K562 (cell line): ENCODE data around the gene DNMBP. TPM values are rescaled to one million over a fixed set of nuclear protein-coding genes. Genes with fewer than 3 reads are reported as not detected.

Experiments
- ATAC-seq: fragments of 200-7000 bp; cut with Tn5 transposase; 3 replicates; pipeline ENCODE4 v1.9.1; 2020; ENCODE audit warnings: moderate library complexity
- BruUV-seq: library from RNA; stranded (reverse); fragments of 400-500 nt; replicated peaks from 2 replicates; lab custom pipeline; 2021; lab: Mats Ljungman, UMichigan
- CTCF ChIA-PET: fragments of 300-600 bp; formaldehyde crosslinking; extraction: SDS; loops from one replicate; lab custom pipeline; 2021; ENCODE audit warnings: low intra/inter-chr PET ratio; lab: Yijun Ruan, JAX
- POLR2A ChIA-PET: fragments of 300-600, 350-650 bp; sonication (Branson Sonifier 250); formaldehyde crosslinking; extraction: SDS; loops from one replicate; lab custom pipeline; 2021; ENCODE audit warnings: antibody characterized with exemption, inconsistent platforms; lab: Yijun Ruan, JAX
- DNase-seq, 4 experiments: peaks; one replicate each; pipeline versions ENCODE4 v3.0.0 to v3.0.0-alpha.2; 2011 to 2018; ENCODE audit warnings: low spot score in 3 of 4, mixed read lengths in 3 of 4; ENCODE audit errors: extremely low read depth in 1 of 4
- FAIRE-seq: peaks from 2 replicates; lab custom pipeline; 2011; peaks lifted over from hg19 to GRCh38; lab: Jason Lieb, UNC
- H2AFZ ChIP-seq: 2 replicates; pipeline ENCODE4 v1.6.0; 2011; ENCODE audit warnings: low read depth, low read length, control low read depth, inconsistent platforms
- H3K27ac ChIP-seq: fragments of 200-600 bp; 3 replicates; pipeline ENCODE4 v1.8.0; 2011; ENCODE audit warnings: low read depth, mild to moderate bottlenecking, control low read depth, inconsistent platforms, low read length, moderate library complexity, mixed read lengths; ENCODE audit errors: extremely low read depth
- H3K27me3 ChIP-seq, 2 experiments: fragments of 300-600 bp in 1 of 2; 2 replicates in 1 of 2; 3 replicates in 1 of 2; pipeline versions ENCODE4 v1.6.0 to v1.8.0; 2011; ENCODE audit warnings: inconsistent platforms in 2 of 2, low read length in 2 of 2, mild to moderate bottlenecking in 1 of 2, mixed read lengths in 1 of 2, moderate library complexity in 1 of 2; ENCODE audit not compliant: control insufficient read depth in 2 of 2, insufficient read depth in 2 of 2
- H3K36me3 ChIP-seq: fragments of 300-600 bp; 3 replicates; pipeline ENCODE4 v1.8.0; 2011; ENCODE audit warnings: mild to moderate bottlenecking, low read length, inconsistent platforms; ENCODE audit not compliant: control insufficient read depth, insufficient read depth
- H3K4me1 ChIP-seq, 2 experiments: fragments of 200-600 bp in 1 of 2; replicated peaks in 1 of 2; 2 replicates in 1 of 2; 3 replicates in 1 of 2; pipeline versions ENCODE4 v1.5.1 to v1.8.0; 2011; ENCODE audit warnings: inconsistent platforms in 2 of 2, low read length in 2 of 2, mild to moderate bottlenecking in 1 of 2, mixed read lengths in 1 of 2, moderate library complexity in 1 of 2; ENCODE audit not compliant: control insufficient read depth in 2 of 2, insufficient read depth in 2 of 2
- H3K4me2 ChIP-seq: 2 replicates; pipeline ENCODE4 v1.6.1; 2011; ENCODE audit warnings: low read length, control low read depth, inconsistent platforms, mixed read lengths; ENCODE audit not compliant: insufficient read depth
- H3K4me3 ChIP-seq: fragments of 200-600 bp; sonication (generic), shearing (Covaris generic); 2 replicates; pipeline ENCODE4 v1.5.1; 2016; ENCODE audit warnings: control low read depth, inconsistent platforms
- H3K79me2 ChIP-seq: fragments of 200-600 bp; 3 replicates; pipeline ENCODE4 v1.8.0; 2011; ENCODE audit warnings: low read length, inconsistent platforms; ENCODE audit not compliant: control insufficient read depth, insufficient read depth
- H3K9ac ChIP-seq, 2 experiments: 2 replicates each; pipeline versions ENCODE4 v1.6.0 to v1.6.1; 2011; ENCODE audit warnings: low read depth in 2 of 2, low read length in 2 of 2, control low read depth in 1 of 2, inconsistent platforms in 1 of 2, mild to moderate bottlenecking in 1 of 2, mixed read lengths in 1 of 2; ENCODE audit not compliant: insufficient read depth in 1 of 2
- H3K9me1 ChIP-seq: one replicate; pipeline ENCODE4 v1.6.0; 2011; ENCODE audit warnings: inconsistent platforms, mild to moderate bottlenecking, low read length, moderate library complexity; ENCODE audit not compliant: control insufficient read depth, insufficient read depth
- H3K9me3 ChIP-seq: replicated peaks from 2 replicates; pipeline ENCODE4 v1.5.1; 2011; ENCODE audit warnings: low read depth, low read length, inconsistent platforms; ENCODE audit not compliant: control insufficient read depth, insufficient read depth
- H4K20me1 ChIP-seq: replicated peaks from 2 replicates; pipeline ENCODE4 v1.6.1; 2011; ENCODE audit warnings: low read length, inconsistent platforms, mixed read lengths; ENCODE audit not compliant: control insufficient read depth, insufficient read depth
- CTCF ChIP-seq, 3 experiments: IDR thresholded peaks in 2 of 3; conservative IDR thresholded peaks in 1 of 3; 2 replicates each; pipeline ENCODE4 v1.5.1; 2011 to 2012; ENCODE audit warnings: low read length in 3 of 3, mild to moderate bottlenecking in 3 of 3, control low read depth in 2 of 3, improper control_type of control experiment in 1 of 3, inconsistent platforms in 1 of 3, low read depth in 1 of 3, mixed read lengths in 1 of 3, moderate library complexity in 1 of 3; ENCODE audit not compliant: insufficient read depth in 2 of 3
- CTCFL ChIP-seq: IDR thresholded peaks from 2 replicates; pipeline ENCODE4 v1.6.1; 2011; ENCODE audit warnings: borderline replicate concordance, low read depth, mild to moderate bottlenecking, moderate library complexity, low read length; ENCODE audit not compliant: insufficient read depth, poor library complexity, severe bottlenecking
- DDX20 ChIP-seq: fragments of 450-650 bp; IDR thresholded peaks from 2 replicates; pipeline ENCODE4 v1.6.1; 2016; ENCODE audit warnings: missing genetic modification characterization, low read depth, mild to moderate bottlenecking, missing compliant biosample characterization, moderate library complexity
- E2F6 ChIP-seq, 2 experiments: IDR thresholded peaks; 2 replicates each; pipeline ENCODE4 v1.6.1; 2011; ENCODE audit warnings: borderline replicate concordance in 1 of 2, control low read depth in 1 of 2, low read depth in 1 of 2, low read length in 1 of 2, mild to moderate bottlenecking in 1 of 2, mixed read lengths in 1 of 2, moderate library complexity in 1 of 2; ENCODE audit not compliant: insufficient read depth in 1 of 2, insufficient read length in 1 of 2, poor library complexity in 1 of 2, severe bottlenecking in 1 of 2; ENCODE audit errors: extremely low read depth in 1 of 2
- KDM2B ChIP-seq: fragments of 250-450 bp; sonication (Bioruptor Pico); IDR thresholded peaks from 2 replicates; pipeline ENCODE4 v1.8.0; 2021; ENCODE audit warnings: mild to moderate bottlenecking, moderate library complexity
- KHSRP ChIP-seq: fragments of 450-650 bp; IDR thresholded peaks from 2 replicates; pipeline ENCODE4 v1.6.1; 2017
- MBD2 ChIP-seq: sonication (generic); IDR thresholded peaks from 2 replicates; pipeline ENCODE4 v1.6.1; 2016; ENCODE audit warnings: low read depth, borderline replicate concordance
- RBBP5 ChIP-seq: fragments of 200-600 bp; sonication (generic); IDR thresholded peaks from 2 replicates; pipeline ENCODE4 v1.6.1; 2012; ENCODE audit warnings: borderline replicate concordance, mild to moderate bottlenecking, low read length, control low read depth, inconsistent platforms; ENCODE audit not compliant: insufficient read depth, poor library complexity, severe bottlenecking
- SIN3A ChIP-seq, 2 experiments: fragments of 150-350 bp in 1 of 2; IDR thresholded peaks; 2 replicates each; pipeline ENCODE4 v1.6.1; 2011 to 2016; ENCODE audit warnings: borderline replicate concordance in 2 of 2, low read depth in 2 of 2, low read length in 2 of 2, mild to moderate bottlenecking in 2 of 2, moderate library complexity in 2 of 2; ENCODE audit not compliant: control insufficient read depth in 1 of 2
- TFAP4 ChIP-seq: sonication (generic); formaldehyde crosslinking; IDR thresholded peaks from 2 replicates; pipeline ENCODE4 v1.8.0; 2022; ENCODE audit warnings: missing genetic modification reagents, mild to moderate bottlenecking, moderate library complexity, borderline replicate concordance
- USF1 ChIP-seq: sonication (generic); formaldehyde crosslinking; IDR thresholded peaks from 2 replicates; pipeline ENCODE4 v1.9.0; 2022; ENCODE audit warnings: mild to moderate bottlenecking, missing genetic modification reagents
- ZNF121 ChIP-seq: sonication (generic); formaldehyde crosslinking; conservative IDR thresholded peaks from 2 replicates; pipeline ENCODE4 v1.8.0; 2022; ENCODE audit warnings: missing genetic modification reagents
- WGBS: fragments of 100-300 bp; shearing (Covaris generic); methylation state at CpG from one replicate; pipeline ENCODE4 v1.1.6; 2016; ENCODE audit warnings: low coverage, mixed read lengths; ENCODE audit not compliant: insufficient coverage; ENCODE audit errors: missing lambda C conversion rate; 5-methylcytosine and 5-hydroxymethylcytosine counted together
- in situ Hi-C: fragments of 300-500 bp; cut with MboI; formaldehyde crosslinking; loops from 4 replicates; pipeline ENCODE4 v1.15.0; 2018; ENCODE audit warnings: inconsistent platforms, mixed read lengths
- intact Hi-C: fragments of 100-400 bp; cut with micrococcal nuclease; formaldehyde crosslinking; loops from 2 replicates; pipeline ENCODE4 v1.14.2; 2022
- polyA plus RNA-seq, 8 experiments: library from polyadenylated mRNA; depleted of rRNA in 4 of 8; stranded (reverse) in 5 of 8; unstranded in 3 of 8; fragments of >200 nt; fragmentation: Nextera tagmentation in 2 of 8; fragmentation: Illumina TruSeq in 1 of 8; extraction: Ambion mirVana in 2 of 8; extraction: Trizol in 1 of 8; gene quantifications; 2 replicates each; pipeline versions ENCODE4 v1.2.1 to v1.2.3, GENCODE V29; 2011 to 2014; ENCODE audit warnings: inconsistent platforms in 1 of 8, missing spikeins in 1 of 8
- total RNA-seq, 7 experiments: library from RNA; depleted of rRNA in 6 of 7; stranded (reverse); fragments of >200 nt in 6 of 7; fragmentation: Illumina TruSeq in 2 of 7; extraction: Trizol in 2 of 7; gene quantifications; 2 replicates each; pipeline versions ENCODE4 v1.2.1 to v1.2.3, GENCODE V29; 2011 to 2021; ENCODE audit warnings: low replicate concordance in 1 of 7

The DNMBP gene
- total and polyA plus RNA-seq, 9 of the 15 experiments (the other 6 are each of a cell fraction or from before 2014, with no cell fraction given): 0.83 to 3.7 (median 2.2) TPM

- Histone ChIP-seq H3K27me3 (no peaks in the 10 kb centered on the region), H3K4me3 (peak overlapping the region; percentile 59), H4K20me1 (0 out of 2 replicates have a peak, but pooled peaks cover 7% of the 10 kb centered on the region), H3K36me3 (no peaks in the 10 kb centered on the region), H3K27ac (peak overlapping the region; percentile 40; the same call in 1 of the 3 replicates), H3K79me2 (peaks cover 17% of the 10 kb centered on the region), H3K9ac (peak overlapping the region; percentile 55 to 91), H2AFZ (peak overlapping the region; percentile 91), H3K9me1 (no peaks in the 10 kb centered on the region), H3K9me3 (no peaks in the 10 kb centered on the region), H3K4me1 (peaks cover 12 to 24% of the 10 kb centered on the region in 2 experiments; a peak in 4 of 5 replicates), H3K4me2 (peak overlapping the region; percentile 87)
- POLR2A ChIA-PET: interaction anchor here (0.7 kb wide), 1 partner anchor 35 kb away, joined by 3 read pairs; no protein-coding TSS in a partner anchor
- in situ Hi-C loops: no loop called here
- peak; percentile 91 for ATAC-seq
- 4% methylated on average over 12 of the region's 45 CpGs for WGBS
- no TSS peak for BruUV-seq
- intact Hi-C loops: no loop called here
- peak in 3 of 4 experiments; percentile 11 to 15 (median 12) for DNase-seq
- CTCF ChIA-PET: interaction anchor here (1.1 kb wide), 1 partner anchor 36 kb away, joined by 3 read pairs; no protein-coding TSS in a partner anchor
- peak; percentile 11 for FAIRE-seq
- TF ChIP-seq CTCF (IDR thresholded peaks at IDR 0.05 in 2 of 3, conservative IDR thresholded peaks at IDR 0.05 in 1 of 3; ENCODE audit: insufficient read depth in 2 of 3, low read depth in 1 of 3, low read length in 3 of 3) (peak in 2 of 3 experiments; percentile 50 to 59; a peak in 5 of 6 replicates), ZNF121 (no peak), KDM2B (CRISPR knock-in tag) (no peak), KHSRP (no peak), MBD2 (no peak), DDX20 (tag) (no peak), SIN3A (IDR thresholded peaks at IDR 0.05; ENCODE audit: borderline replicate concordance in 2 of 2, control insufficient read depth in 1 of 2, low read depth in 2 of 2, low read length in 2 of 2) (peak in 1 of 2 experiments; percentile 59; a peak in 1 of 4 replicates), TFAP4 (CRISPR knock-in tag) (peak; percentile 27; the same call in 1 of the 2 replicates), RBBP5 (no peak), CTCFL (peak; percentile 46), E2F6 (IDR thresholded peaks at IDR 0.05; ENCODE audit: borderline replicate concordance in 1 of 2, extremely low read depth in 1 of 2, insufficient read depth in 1 of 2, insufficient read length in 1 of 2, low read depth in 1 of 2, low read length in 1 of 2, poor library complexity in 1 of 2, severe bottlenecking in 1 of 2) (peak in 1 of 2 experiments; percentile 5), USF1 (CRISPR knock-in tag) (no peak)
Measured at GRCh38 chr10:100009283-100009792, 409 bp downstream of the DNMBP start.
